ENCODE results near the gene FUCA1.

The FUCA1 gene

DNA sequence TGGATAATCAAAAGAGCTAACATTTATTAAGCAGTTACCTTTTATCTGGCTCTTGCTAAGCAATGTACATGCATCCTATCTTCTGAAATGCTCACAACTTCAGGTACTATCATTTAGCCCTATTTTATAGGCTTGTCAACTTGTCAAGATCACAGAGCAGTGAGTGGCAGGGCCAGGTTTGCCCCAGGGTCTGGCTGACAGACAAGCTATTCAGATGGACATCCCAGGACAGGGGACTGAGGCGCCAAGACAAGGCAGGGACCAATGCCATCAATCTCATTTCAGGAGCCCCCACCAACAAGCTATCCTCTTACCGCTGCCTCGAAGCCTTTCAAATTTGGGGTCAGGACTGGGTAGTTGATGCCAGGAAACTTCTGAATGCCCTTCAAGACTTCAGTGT is 51.7 kb downstream of the FUCA1 start:
- no peak for ATAC-seq
- TF ChIP-seq TCF4 (CRISPR knock-in tag; IDR thresholded peaks at IDR 0.05; ENCODE audit: borderline replicate concordance) (no peak), ZFP30 (CRISPR knock-in tag; IDR thresholded peaks at IDR 0.05) (no peak), ARNTL (CRISPR knock-in tag; IDR thresholded peaks at IDR 0.05; ENCODE audit: borderline replicate concordance, low read depth) (no peak), ZNF8 (CRISPR knock-in tag; IDR thresholded peaks at IDR 0.05) (no peak), OSR1 (CRISPR knock-in tag; IDR thresholded peaks at IDR 0.05) (no peak), TOX (CRISPR knock-in tag; IDR thresholded peaks at IDR 0.05; ENCODE audit: borderline replicate concordance) (no peak), PPARA (CRISPR knock-in tag; IDR thresholded peaks at IDR 0.05; ENCODE audit: borderline replicate concordance) (no peak), ESRRG (CRISPR knock-in tag; IDR thresholded peaks at IDR 0.05) (no peak), BACH2 (CRISPR knock-in tag; IDR thresholded peaks at IDR 0.05; ENCODE audit: borderline replicate concordance) (no peak), SNAI2 (CRISPR knock-in tag; IDR thresholded peaks at IDR 0.05) (no peak), ISL1 (CRISPR knock-in tag; IDR thresholded peaks at IDR 0.05) (no peak), RARB (CRISPR knock-in tag; IDR thresholded peaks at IDR 0.05) (no peak)
- TF ChIP-seq, protein P1, sequence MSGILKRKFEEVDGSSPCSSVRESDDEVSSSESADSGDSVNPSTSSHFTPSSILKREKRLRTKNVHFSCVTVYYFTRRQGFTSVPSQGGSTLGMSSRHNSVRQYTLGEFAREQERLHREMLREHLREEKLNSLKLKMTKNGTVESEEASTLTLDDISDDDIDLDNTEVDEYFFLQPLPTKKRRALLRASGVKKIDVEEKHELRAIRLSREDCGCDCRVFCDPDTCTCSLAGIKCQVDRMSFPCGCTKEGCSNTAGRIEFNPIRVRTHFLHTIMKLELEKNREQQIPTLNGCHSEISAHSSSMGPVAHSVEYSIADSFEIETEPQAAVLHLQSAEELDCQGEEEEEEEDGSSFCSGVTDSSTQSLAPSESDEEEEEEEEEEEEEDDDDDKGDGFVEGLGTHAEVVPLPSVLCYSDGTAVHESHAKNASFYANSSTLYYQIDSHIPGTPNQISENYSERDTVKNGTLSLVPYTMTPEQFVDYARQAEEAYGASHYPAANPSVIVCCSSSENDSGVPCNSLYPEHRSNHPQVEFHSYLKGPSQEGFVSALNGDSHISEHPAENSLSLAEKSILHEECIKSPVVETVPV (CRISPR knock-in tag; IDR thresholded peaks at IDR 0.05), result no peak

DNA sequence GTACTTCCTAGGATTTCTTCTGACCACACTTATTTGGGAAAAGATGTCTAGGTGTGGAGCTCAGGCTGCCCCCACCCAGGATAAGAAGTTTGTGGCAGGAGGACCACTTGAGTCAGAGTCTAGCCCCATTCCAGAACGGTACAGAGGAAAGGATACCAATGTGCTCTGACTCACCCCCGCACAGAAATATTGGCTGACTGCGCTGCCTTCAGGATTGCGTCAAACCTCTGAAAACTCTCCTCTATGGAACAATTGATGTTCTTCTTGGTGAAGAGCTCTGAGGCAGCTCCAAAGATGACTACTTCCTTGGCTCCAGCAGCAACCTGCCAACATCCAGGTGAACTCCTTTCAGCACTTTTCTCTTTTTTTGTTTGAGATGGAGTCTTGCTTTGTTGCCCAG is 54.1 kb downstream of the FUCA1 start:
- TF ChIP-seq ZNF70 (CRISPR knock-in tag; IDR thresholded peaks at IDR 0.05), result no peak
- no peak for TF ChIP-seq TCF4 (CRISPR knock-in tag; IDR thresholded peaks at IDR 0.05; ENCODE audit: borderline replicate concordance)
- TF ChIP-seq GLIS3 (CRISPR knock-in tag; IDR thresholded peaks at IDR 0.05), result no peak
- no peak for TF ChIP-seq RARB (CRISPR knock-in tag; IDR thresholded peaks at IDR 0.05)
- ATAC-seq, result no peak

DNA sequence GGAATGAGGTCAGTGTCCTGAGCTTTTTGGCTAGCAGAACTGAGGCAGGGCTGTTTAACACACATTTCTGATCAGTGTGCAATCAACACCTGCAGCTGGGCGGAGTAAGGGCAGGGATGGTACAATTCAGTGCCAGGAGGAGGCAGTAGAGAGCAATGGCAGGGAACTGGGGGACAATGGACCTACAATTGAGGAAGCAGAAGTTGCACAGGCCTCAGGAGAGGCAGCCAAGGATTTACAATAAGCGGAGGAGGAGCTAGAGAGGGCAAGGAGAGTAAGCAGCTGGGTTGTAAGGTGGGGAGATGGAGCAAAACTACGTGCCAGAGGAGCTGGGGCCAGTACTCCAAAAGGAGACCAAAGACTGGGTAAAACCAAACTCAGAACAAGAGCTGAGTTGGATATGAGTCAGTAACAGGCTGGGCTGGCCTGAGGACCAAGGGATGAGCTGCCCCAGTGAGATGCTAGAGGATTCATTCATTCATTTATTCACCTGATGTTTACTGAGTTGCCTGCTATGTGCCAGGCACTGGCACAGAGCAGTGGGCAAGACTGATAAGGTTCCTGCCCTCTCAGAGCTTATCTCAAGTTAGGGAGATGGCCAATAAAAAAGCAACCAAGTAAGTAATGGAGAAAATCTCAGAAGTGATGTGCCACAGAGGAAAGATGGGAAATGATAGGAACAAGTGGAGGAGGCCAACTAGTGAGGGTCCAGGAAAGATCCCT is 57.1 kb downstream of the FUCA1 start:
- TF ChIP-seq ZFP30 (CRISPR knock-in tag; IDR thresholded peaks at IDR 0.05), result no peak
- peak; percentile 77 for ATAC-seq

DNA sequence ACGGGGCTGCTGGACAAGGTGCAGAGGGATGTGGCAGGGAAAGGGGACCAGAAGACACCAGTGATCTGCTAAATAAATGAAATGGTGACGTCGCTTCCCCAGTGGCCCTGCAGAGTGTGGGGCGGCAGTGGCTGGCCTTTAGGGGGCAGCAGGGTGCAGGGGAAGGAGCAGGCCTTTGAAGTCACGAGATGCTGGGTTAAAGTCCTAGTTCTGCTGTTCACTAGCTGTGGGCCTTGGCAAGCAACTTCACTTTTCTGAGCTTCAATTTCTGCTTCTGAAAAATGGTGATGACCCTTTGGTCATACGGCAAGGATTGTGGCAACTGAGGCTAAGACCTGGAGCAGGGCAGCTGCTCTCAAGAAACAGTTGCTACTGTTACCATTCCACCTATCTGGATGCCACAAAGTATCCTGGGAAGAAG is 58.3 kb downstream of the FUCA1 start:
- ATAC-seq, result peak; percentile 92
- TF ChIP-seq ZNF8 (CRISPR knock-in tag; IDR thresholded peaks at IDR 0.05) (no peak), TCF4 (CRISPR knock-in tag; IDR thresholded peaks at IDR 0.05; ENCODE audit: borderline replicate concordance) (no peak), RARB (CRISPR knock-in tag; IDR thresholded peaks at IDR 0.05) (no peak), ZFP3 (CRISPR knock-in tag; IDR thresholded peaks at IDR 0.05) (no peak), ZNF565 (CRISPR knock-in tag; conservative IDR thresholded peaks at IDR 0.05; ENCODE audit: low read depth) (no peak), ARNTL (CRISPR knock-in tag; IDR thresholded peaks at IDR 0.05; ENCODE audit: borderline replicate concordance, low read depth) (no peak), ESRRG (CRISPR knock-in tag; IDR thresholded peaks at IDR 0.05) (no peak)
- TF ChIP-seq, protein P2, sequence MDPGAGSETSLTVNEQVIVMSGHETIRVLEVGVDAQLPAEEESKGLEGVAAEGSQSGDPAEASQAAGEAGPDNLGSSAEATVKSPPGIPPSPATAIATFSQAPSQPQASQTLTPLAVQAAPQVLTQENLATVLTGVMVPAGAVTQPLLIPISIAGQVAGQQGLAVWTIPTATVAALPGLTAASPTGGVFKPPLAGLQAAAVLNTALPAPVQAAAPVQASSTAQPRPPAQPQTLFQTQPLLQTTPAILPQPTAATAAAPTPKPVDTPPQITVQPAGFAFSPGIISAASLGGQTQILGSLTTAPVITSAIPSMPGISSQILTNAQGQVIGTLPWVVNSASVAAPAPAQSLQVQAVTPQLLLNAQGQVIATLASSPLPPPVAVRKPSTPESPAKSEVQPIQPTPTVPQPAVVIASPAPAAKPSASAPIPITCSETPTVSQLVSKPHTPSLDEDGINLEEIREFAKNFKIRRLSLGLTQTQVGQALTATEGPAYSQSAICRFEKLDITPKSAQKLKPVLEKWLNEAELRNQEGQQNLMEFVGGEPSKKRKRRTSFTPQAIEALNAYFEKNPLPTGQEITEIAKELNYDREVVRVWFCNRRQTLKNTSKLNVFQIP (CRISPR knock-in tag; IDR thresholded peaks at IDR 0.05; ENCODE audit: borderline replicate concordance, low read depth), result no peak
- TF ChIP-seq, protein P1 (CRISPR knock-in tag; IDR thresholded peaks at IDR 0.05), result no peak

DNA sequence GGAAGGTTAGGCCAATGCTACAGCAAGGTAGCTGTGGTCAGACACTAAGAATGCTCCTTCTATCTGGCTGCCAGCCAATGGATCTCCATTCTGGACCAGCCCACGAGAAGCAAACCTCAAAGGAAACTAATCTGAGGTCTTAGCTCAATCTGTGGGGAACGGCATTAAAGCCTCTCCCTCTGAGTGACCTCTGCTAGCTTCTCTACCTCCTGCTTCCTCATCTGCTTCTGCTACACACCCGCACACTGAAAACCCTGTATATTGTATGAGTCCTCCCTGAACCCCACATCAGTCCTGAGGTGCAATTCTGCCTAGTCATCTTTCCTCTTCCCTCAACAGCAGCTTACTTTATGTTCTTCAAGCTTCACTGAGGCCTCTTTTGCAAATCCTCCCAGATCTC is 60.6 kb downstream of the FUCA1 start:
- TF ChIP-seq ZC3H10 (CRISPR knock-in tag; IDR thresholded peaks at IDR 0.05), result no peak
- TF ChIP-seq, protein P1 (CRISPR knock-in tag; IDR thresholded peaks at IDR 0.05), result no peak
- no peak for ATAC-seq
